GM10248 (cell line): ENCODE measurements around the gene RRAD.
A peak's percentile ranks its signal among the peaks of the same experiment; 100 is the strongest.
"Not testable (repeated sequence)": the region's sequence is repeated elsewhere in the genome, so short reads cannot be mapped to it uniquely, and the experiment has no call there.

Source experiments
- CTCF ChIA-PET: fragments of 300-600 bp; sonication (Branson Sonifier 250); formaldehyde crosslinking; extraction: SDS; loops from one replicate; lab custom pipeline; 2021; ENCODE audit warnings: antibody characterized with exemption; lab: Yijun Ruan, JAX
- POLR2A ChIA-PET: fragments of 350-650 bp; sonication (Branson Sonifier 250); formaldehyde crosslinking; extraction: SDS; loops from one replicate; lab custom pipeline; 2020; ENCODE audit warnings: antibody characterized with exemption; lab: Yijun Ruan, JAX
- DNase-seq: peaks from one replicate; pipeline ENCODE4 v3.0.0; 2012; ENCODE audit errors: extremely low spot score
- CTCF ChIP-seq: IDR thresholded peaks from 2 replicates; pipeline ENCODE4 v1.5.1; 2012; ENCODE audit warnings: mild to moderate bottlenecking, low read depth; ENCODE audit errors: extremely low read depth, missing control alignments, control extremely low read depth

Gene RRAD

GRCh38 chr16:66935314-66936011 is 10.1 kb upstream of the RRAD start, which contains the start of gene CES2:
CES2 (plus strand) TSS chr16:66935516; CDS start chr16:66935636, 120 bp downstream.
- no peak for DNase-seq
- POLR2A ChIA-PET, result interaction anchor here (0.7 kb wide), 1 partner anchor 55 kb away, joined by 3 read pairs; the partner anchor contains the start of gene PDP2
- CTCF ChIA-PET, result interaction anchor here (1.1 kb wide), 1 partner anchor 22 kb away, joined by 3 read pairs; no protein-coding TSS in a partner anchor
- TF ChIP-seq CTCF, result no peak

DNA sequence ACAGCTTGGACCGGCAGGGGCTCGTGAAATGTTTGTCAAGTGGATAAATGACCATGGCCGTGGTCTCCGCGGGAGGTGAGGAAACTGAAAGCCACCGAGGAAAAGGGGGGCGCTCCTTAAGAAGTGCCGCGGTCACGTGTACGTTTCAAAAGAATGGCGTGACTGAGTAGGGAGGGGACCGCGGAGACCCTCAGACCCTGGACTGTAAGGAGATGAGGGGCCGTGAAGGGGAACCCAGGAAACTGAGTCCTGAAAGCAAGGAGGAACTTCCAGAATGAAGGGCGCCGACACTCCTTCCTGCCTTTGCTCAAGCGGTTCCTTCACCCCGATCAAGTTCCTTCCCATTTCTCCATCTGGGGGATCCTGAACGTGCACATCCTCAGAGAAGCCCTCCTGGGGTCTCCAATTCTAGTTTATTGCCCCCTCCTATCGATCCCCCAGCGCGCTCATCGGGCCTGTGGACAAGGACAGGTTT is 9.5 kb upstream of the RRAD start:
- DNase-seq, CTCF ChIA-PET: not testable (repeated sequence)
- POLR2A ChIA-PET, result interaction anchor here (0.7 kb wide), 1 partner anchor 55 kb away, joined by 3 read pairs; the partner anchor contains the start of gene PDP2

DNA sequence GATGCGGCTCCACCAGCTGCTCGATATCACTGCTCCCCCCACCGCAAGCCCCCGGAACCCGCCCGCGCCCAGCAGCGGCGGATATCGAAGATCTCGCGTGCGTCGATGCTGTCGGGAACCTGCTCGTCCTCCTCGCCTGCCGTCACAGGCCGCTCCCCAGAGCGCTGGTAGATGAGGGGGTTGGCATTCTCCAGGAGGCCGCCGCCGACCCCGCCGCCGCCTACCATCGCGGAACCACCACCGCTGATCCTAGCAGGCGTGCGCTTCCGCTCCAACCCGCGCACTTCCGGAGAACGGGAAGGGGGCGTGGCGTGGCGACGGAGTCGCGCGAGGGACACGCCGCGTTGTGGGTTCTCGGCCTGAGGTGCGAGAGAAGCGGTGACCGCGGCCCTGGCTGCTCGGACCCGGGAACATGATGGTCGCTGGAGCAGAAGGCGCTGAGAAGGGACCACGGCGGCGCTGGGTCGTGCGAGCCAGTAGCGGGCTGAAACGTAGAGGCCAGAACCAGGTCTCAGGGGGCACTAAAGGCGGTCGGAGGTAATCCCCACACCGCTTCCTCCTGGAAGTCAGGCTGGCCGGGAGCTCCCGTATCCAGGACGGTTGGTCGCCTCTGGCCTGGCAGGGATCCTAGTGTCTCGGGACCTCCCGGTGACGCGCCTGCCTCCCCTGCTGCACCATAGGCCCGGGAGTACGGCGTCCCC is 9.0 kb upstream of the RRAD start, which contains the start of gene CIAO2B:
Gene CIAO2B, minus strand, starts transcription at position 265 of the 701 bp plus-strand sequence. Its CDS starts 38 bp downstream, at position 227.
- no peak for TF ChIP-seq CTCF
- ChIA-PET POLR2A (interaction anchor here (0.7 kb wide), 1 partner anchor 54 kb away, joined by 3 read pairs; the partner anchor contains the start of gene PDP2), CTCF (interaction anchor here (0.8 to 1.3 kb wide), 3 partner anchors 19 to 66 kb away, joined by 3 read pairs; no protein-coding TSS in a partner anchor)
- peak; percentile 93 for DNase-seq

DNA sequence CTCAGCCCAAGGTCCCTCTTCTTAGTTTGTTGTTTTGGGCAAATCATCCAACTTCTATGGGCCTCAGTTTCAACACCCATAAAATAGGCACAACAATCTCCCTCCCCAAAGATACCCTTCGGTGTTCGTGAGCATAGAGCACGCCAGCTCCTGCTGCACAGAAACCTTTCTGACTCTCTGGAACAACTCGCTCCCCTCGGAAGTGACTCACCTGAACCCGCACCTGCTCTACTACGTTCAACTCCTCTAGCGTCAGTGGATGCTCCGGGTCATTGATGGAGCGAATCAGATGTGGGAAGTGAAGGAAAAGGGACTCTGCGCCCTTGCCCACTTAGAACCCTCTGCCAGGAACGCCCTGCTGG is 8.4 kb upstream of the RRAD start:
- no peak for DNase-seq
- CTCF ChIA-PET, result interaction anchor here (0.8 to 1.3 kb wide), 5 partner anchors 14 to 66 kb away, joined by 3 read pairs; no protein-coding TSS in a partner anchor

GRCh38 chr16:66932076-66932475 is 6.7 kb upstream of the RRAD start:
- ChIA-PET POLR2A (interaction anchor here (0.6 kb wide), 1 partner anchor 50 kb away, joined by 3 read pairs; no protein-coding TSS in a partner anchor), CTCF (interaction anchor here (1.2 to 2.3 kb wide), 4 partner anchors 11 to 41 kb away, joined by 3 to 18 read pairs (median 4); no protein-coding TSS in a partner anchor)
- TF ChIP-seq CTCF, result no peak
- no peak for DNase-seq

More for the DNA sequence above, 8.4 kb upstream of the RRAD start:
- TF ChIP-seq CTCF, result no peak
- POLR2A ChIA-PET, result no interaction called here

GRCh38 chr16:66931665-66932064 is 6.3 kb upstream of the RRAD start:
- ChIA-PET POLR2A (no interaction called here), CTCF (interaction anchor here (0.8 to 2.3 kb wide), 4 partner anchors 10 to 41 kb away, joined by 3 to 18 read pairs (median 4); no protein-coding TSS in a partner anchor)
- DNase-seq, result no peak
- TF ChIP-seq CTCF, result no peak
